ENCODE data around the gene METTL3.

DNA sequence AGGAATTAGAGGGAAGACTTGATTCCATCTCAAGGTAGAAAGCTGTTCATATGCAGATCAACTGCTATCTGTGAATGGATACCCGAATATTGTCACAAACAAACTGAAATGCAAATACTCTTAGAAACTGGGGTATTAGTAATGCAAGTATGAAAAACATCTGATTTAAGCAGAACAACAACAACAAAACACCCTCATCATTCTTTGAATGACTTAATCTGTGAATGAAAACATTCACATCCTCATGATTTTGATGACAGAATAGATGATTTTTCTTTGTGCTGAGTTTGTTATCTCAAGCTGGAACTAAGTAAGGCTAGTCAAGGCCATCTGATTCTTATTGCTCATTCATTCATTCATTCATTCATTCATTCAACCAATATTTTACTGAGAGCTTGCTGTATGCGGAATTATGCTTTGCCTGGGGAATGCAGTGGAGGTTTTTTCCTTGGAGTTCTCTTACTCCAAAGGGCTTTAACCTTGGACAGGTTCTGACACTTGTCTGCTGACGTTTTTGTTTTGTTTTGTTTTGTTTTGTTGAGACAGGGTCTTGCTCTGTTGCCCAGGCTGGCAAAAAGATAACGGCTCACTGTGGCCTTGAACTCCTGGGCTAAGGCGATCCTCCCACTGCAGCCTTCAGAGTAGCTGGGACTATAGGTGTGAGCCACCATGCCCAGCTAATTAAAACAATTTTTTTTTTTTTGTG lies 45.4 kb upstream of the METTL3 start:
- TF ChIP-seq EZH2phosphoT487 (IDR thresholded peaks at IDR 0.05; ENCODE audit: insufficient read depth, low read depth) (no peak), EZH2 (IDR thresholded peaks at IDR 0.05; ENCODE audit: insufficient read depth, poor library complexity, severe bottlenecking) (no peak)
